Astrocyte (in vitro differentiated cells and primary cell): ENCODE data around the gene NCOA5.

Experiments
- EZH2 ChIP-seq: IDR thresholded peaks from 2 replicates; pipeline ENCODE4 v1.6.1; 2012; ENCODE audit warnings: mild to moderate bottlenecking, low read length, inconsistent platforms; ENCODE audit not compliant: insufficient read depth
- TF ChIP-seq, protein P1 (sequence below): IDR thresholded peaks from 2 replicates; pipeline ENCODE4 v1.5.1; 2011; ENCODE audit warnings: low read depth, mild to moderate bottlenecking, inconsistent platforms, low read length, moderate library complexity; ENCODE audit not compliant: insufficient read depth

DNA sequence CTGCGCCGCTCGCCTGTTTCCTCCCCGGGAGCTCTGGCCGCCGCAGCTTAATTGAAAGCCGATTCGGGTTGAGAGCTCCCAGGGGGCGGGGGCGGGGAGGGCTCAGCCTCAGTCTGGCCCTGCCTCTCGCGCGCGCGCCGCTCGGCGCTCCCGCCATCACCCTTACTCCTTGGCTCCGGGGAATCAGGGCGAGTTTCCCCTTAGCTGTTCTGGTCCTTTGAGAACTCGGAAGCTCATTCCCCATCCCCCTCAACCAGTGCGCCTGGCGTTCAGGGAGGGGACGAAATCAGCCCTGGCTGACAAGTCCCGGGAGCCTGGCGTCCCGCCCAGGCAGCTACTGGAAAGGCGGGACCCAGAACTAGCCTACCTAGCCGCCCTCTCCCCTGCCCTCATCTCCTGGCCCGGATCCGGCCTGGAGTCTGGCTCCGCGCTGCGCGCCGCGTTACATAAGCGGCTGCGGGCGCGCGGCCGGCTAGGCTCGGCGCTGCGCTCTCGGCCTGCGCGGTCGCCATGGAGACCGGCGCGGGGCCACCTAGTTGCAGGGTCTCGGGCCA lies 58.0 kb downstream of the NCOA5 start:
- TF ChIP-seq, protein P1, sequence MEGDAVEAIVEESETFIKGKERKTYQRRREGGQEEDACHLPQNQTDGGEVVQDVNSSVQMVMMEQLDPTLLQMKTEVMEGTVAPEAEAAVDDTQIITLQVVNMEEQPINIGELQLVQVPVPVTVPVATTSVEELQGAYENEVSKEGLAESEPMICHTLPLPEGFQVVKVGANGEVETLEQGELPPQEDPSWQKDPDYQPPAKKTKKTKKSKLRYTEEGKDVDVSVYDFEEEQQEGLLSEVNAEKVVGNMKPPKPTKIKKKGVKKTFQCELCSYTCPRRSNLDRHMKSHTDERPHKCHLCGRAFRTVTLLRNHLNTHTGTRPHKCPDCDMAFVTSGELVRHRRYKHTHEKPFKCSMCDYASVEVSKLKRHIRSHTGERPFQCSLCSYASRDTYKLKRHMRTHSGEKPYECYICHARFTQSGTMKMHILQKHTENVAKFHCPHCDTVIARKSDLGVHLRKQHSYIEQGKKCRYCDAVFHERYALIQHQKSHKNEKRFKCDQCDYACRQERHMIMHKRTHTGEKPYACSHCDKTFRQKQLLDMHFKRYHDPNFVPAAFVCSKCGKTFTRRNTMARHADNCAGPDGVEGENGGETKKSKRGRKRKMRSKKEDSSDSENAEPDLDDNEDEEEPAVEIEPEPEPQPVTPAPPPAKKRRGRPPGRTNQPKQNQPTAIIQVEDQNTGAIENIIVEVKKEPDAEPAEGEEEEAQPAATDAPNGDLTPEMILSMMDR, result no peak
- TF ChIP-seq EZH2, result peak; percentile 78
